ENCODE data around the gene SPACA5B. TPM values are rescaled to one million over a fixed set of nuclear protein-coding genes. Genes with fewer than 3 reads are reported as not detected.
"Not testable (repeated sequence)": the region's sequence is repeated elsewhere in the genome, so short reads cannot be mapped to it uniquely, and the experiment has no call there.

Gene SPACA5B
- total RNA-seq (2014; rRNA removed; shearing (Covaris generic); ENCODE audit: low replicate concordance): not detected in 2 replicates

- not testable (repeated sequence) for DNase-seq, H3K36me3 ChIP-seq, H3K4me3 ChIP-seq, H3K9me3 ChIP-seq, H3K27me3 ChIP-seq
Measured at GRCh38 chrX:48130326-48130725, at the start of gene SPACA5B. TSS of gene SPACA5B (plus strand) at chrX:48130626. CDS start at chrX:48130688, 62 bp downstream.

- Histone ChIP-seq H3K9me3 (no peaks in the 10 kb centered on the region), H3K27me3 (no peaks in the 10 kb centered on the region), H3K36me3 (no peaks in the 10 kb centered on the region), H3K4me3 (no peak overlapping the region)
- peak; percentile 3 for DNase-seq
Measured at GRCh38 chrX:48083212-48083611, 47.2 kb upstream of the SPACA5B start.

GRCh38 chrX:48083706-48084105 is 46.7 kb upstream of the SPACA5B start:
- Histone ChIP-seq H3K9me3 (no peaks in the 10 kb centered on the region), H3K4me3 (no peak overlapping the region), H3K27me3 (no peaks in the 10 kb centered on the region), H3K36me3 (no peaks in the 10 kb centered on the region)
- no peak for DNase-seq

- Histone ChIP-seq H3K27me3 (no peaks in the 10 kb centered on the region), H3K4me3 (no peak overlapping the region), H3K9me3 (no peaks in the 10 kb centered on the region), H3K36me3 (no peaks in the 10 kb centered on the region)
- DNase-seq: no peak
Measured at GRCh38 chrX:48086082-48086481, 44.3 kb upstream of the SPACA5B start.

GRCh38 chrX:48090123-48090522 is 40.3 kb upstream of the SPACA5B start:
- Histone ChIP-seq H3K4me3 (no peak overlapping the region), H3K9me3 (no peaks in the 10 kb centered on the region), H3K27me3 (no peaks in the 10 kb centered on the region), H3K36me3 (no peaks in the 10 kb centered on the region)
- no peak for DNase-seq

GRCh38 chrX:48092558-48092957 is 37.9 kb upstream of the SPACA5B start:
- not testable (repeated sequence) for H3K4me3 ChIP-seq, H3K36me3 ChIP-seq, H3K27me3 ChIP-seq, DNase-seq, H3K9me3 ChIP-seq

- Histone ChIP-seq H3K9me3 (no peaks in the 10 kb centered on the region), H3K4me3 (no peak overlapping the region), H3K27me3 (no peaks in the 10 kb centered on the region), H3K36me3 (no peaks in the 10 kb centered on the region)
- DNase-seq: no peak
Measured at GRCh38 chrX:48101443-48101842, 29.0 kb upstream of the SPACA5B start.

- no peaks in the 10 kb centered on the region for H3K9me3 ChIP-seq
- no peaks in the 10 kb centered on the region for H3K27me3 ChIP-seq
- H3K4me3 ChIP-seq: no peak overlapping the region
- no peak for DNase-seq
- H3K36me3 ChIP-seq: no peaks in the 10 kb centered on the region
Measured at GRCh38 chrX:48102874-48103374, 27.5 kb upstream of the SPACA5B start.

- H3K36me3 ChIP-seq: no peaks in the 10 kb centered on the region
- no peaks in the 10 kb centered on the region for H3K27me3 ChIP-seq
- no peaks in the 10 kb centered on the region for H3K9me3 ChIP-seq
- DNase-seq: no peak
- H3K4me3 ChIP-seq: no peak overlapping the region
Measured at GRCh38 chrX:48107717-48108116, 22.7 kb upstream of the SPACA5B start.

- not testable (repeated sequence) for H3K4me3 ChIP-seq, H3K27me3 ChIP-seq, H3K9me3 ChIP-seq, DNase-seq, H3K36me3 ChIP-seq
Measured at GRCh38 chrX:48125286-48125685, 5.1 kb upstream of the SPACA5B start.

GRCh38 chrX:48132308-48132844 is 1.9 kb downstream of the SPACA5B start:
- not testable (repeated sequence) for DNase-seq

GRCh38 chrX:48139076-48139475 is 8.7 kb downstream of the SPACA5B start:
- not testable (repeated sequence) for DNase-seq, H3K9me3 ChIP-seq, H3K36me3 ChIP-seq, H3K27me3 ChIP-seq, H3K4me3 ChIP-seq

More at GRCh38 chrX:48132308-48132844, 1.9 kb downstream of the SPACA5B start:
- not testable (repeated sequence) for H3K27me3 ChIP-seq, H3K4me3 ChIP-seq, H3K36me3 ChIP-seq, H3K9me3 ChIP-seq

GRCh38 chrX:48141810-48142508 is 11.5 kb downstream of the SPACA5B start:
- not testable (repeated sequence) for H3K27me3 ChIP-seq, H3K9me3 ChIP-seq, H3K4me3 ChIP-seq, H3K36me3 ChIP-seq, DNase-seq

- not testable (repeated sequence) for H3K4me3 ChIP-seq, H3K36me3 ChIP-seq, H3K9me3 ChIP-seq, H3K27me3 ChIP-seq, DNase-seq
Measured at GRCh38 chrX:48142697-48143096, 12.3 kb downstream of the SPACA5B start.

GRCh38 chrX:48153769-48154168 is 23.3 kb downstream of the SPACA5B start:
- no peaks in the 10 kb centered on the region for H3K27me3 ChIP-seq
- no peak for DNase-seq
- no peaks in the 10 kb centered on the region for H3K9me3 ChIP-seq
- H3K36me3 ChIP-seq: no peaks in the 10 kb centered on the region
- no peak overlapping the region for H3K4me3 ChIP-seq

- no peak overlapping the region for H3K4me3 ChIP-seq
- no peaks in the 10 kb centered on the region for H3K36me3 ChIP-seq
- H3K9me3 ChIP-seq: no peaks in the 10 kb centered on the region
- H3K27me3 ChIP-seq: no peaks in the 10 kb centered on the region
- DNase-seq: no peak
Measured at GRCh38 chrX:48154796-48155195, 24.4 kb downstream of the SPACA5B start.

GRCh38 chrX:48156014-48156413 is 25.6 kb downstream of the SPACA5B start:
- no peaks in the 10 kb centered on the region for H3K36me3 ChIP-seq

GRCh38 chrX:48165241-48165640 is 34.8 kb downstream of the SPACA5B start:
- H3K9me3 ChIP-seq: no peaks in the 10 kb centered on the region
- H3K27me3 ChIP-seq: no peaks in the 10 kb centered on the region
- no peaks in the 10 kb centered on the region for H3K36me3 ChIP-seq
- no peak overlapping the region for H3K4me3 ChIP-seq
- DNase-seq: peak; percentile 56

More at GRCh38 chrX:48156014-48156413, 25.6 kb downstream of the SPACA5B start:
- no peak for DNase-seq
- Histone ChIP-seq H3K4me3 (no peak overlapping the region), H3K9me3 (no peaks in the 10 kb centered on the region), H3K27me3 (no peaks in the 10 kb centered on the region)

All from MG63 (cell line).